HG03521 (cell line): Measurements from ENCODE around the gene WDR70.
A peak's percentile ranks its signal among the peaks of the same experiment; 100 is the strongest.
"Not testable (repeated sequence)": the region's sequence is repeated elsewhere in the genome, so short reads cannot be mapped to it uniquely, and the experiment has no call there.

Source experiments
- ATAC-seq: cut with Tn5 transposase; IDR thresholded peaks from one replicate; pipeline ENCODE4 v1.9.1; 2021; ENCODE audit warnings: mild to moderate bottlenecking, moderate library complexity; ENCODE audit not compliant: unreplicated experiment

WDR70 gene

GRCh38 chr5:37672118-37672588, 293.0 kb downstream of the WDR70 start:
- peak; percentile 72 for ATAC-seq

- not testable (repeated sequence) for ATAC-seq
These were observed 295.2 kb downstream of the WDR70 start for GRCh38 chr5:37674361-37674760.

GRCh38 chr5:37679326-37679725, 300.2 kb downstream of the WDR70 start:
- not testable (repeated sequence) for ATAC-seq

GRCh38 chr5:37679903-37680302, 300.8 kb downstream of the WDR70 start:
- ATAC-seq = not testable (repeated sequence)

- ATAC-seq = no peak
These were observed 304.0 kb downstream of the WDR70 start for GRCh38 chr5:37683072-37683471.

GRCh38 chr5:37685211-37685610, 306.1 kb downstream of the WDR70 start:
- no peak for ATAC-seq

GRCh38 chr5:37685816-37686215, 306.7 kb downstream of the WDR70 start:
- no peak for ATAC-seq

GRCh38 chr5:37688925-37689324, 309.8 kb downstream of the WDR70 start:
- ATAC-seq = not testable (repeated sequence)

GRCh38 chr5:37694333-37694732, 315.2 kb downstream of the WDR70 start:
- not testable (repeated sequence) for ATAC-seq

- no peak for ATAC-seq
These were observed 315.7 kb downstream of the WDR70 start for GRCh38 chr5:37694867-37695266.

GRCh38 chr5:37695647-37696046, 316.5 kb downstream of the WDR70 start:
- ATAC-seq = no peak

- no peak for ATAC-seq
These were observed 317.3 kb downstream of the WDR70 start for GRCh38 chr5:37696190-37697021.

GRCh38 chr5:37701868-37702267, 322.8 kb downstream of the WDR70 start:
- no peak for ATAC-seq

- no peak for ATAC-seq
These were observed 324.7 kb downstream of the WDR70 start for GRCh38 chr5:37703841-37704241.

GRCh38 chr5:37704406-37704805, 325.3 kb downstream of the WDR70 start:
- ATAC-seq = no peak

- no peak for ATAC-seq
These were observed 329.9 kb downstream of the WDR70 start for GRCh38 chr5:37709020-37709419.

GRCh38 chr5:37710965-37711364, 331.8 kb downstream of the WDR70 start:
- ATAC-seq = no peak

- no peak for ATAC-seq
These were observed 333.6 kb downstream of the WDR70 start for GRCh38 chr5:37712750-37713149.

- ATAC-seq = no peak
These were observed 335.6 kb downstream of the WDR70 start for GRCh38 chr5:37714756-37715155.

GRCh38 chr5:37715361-37715760, 336.2 kb downstream of the WDR70 start:
- no peak for ATAC-seq

- ATAC-seq = no peak
These were observed 336.9 kb downstream of the WDR70 start for GRCh38 chr5:37715992-37716391.

GRCh38 chr5:37716405-37716804, 337.3 kb downstream of the WDR70 start:
- no peak for ATAC-seq

- no peak for ATAC-seq
These were observed 338.1 kb downstream of the WDR70 start for GRCh38 chr5:37717276-37717612.
